NK-92 (cell line): ENCODE data around the gene MME.

ENCODE experiments used
- DNase-seq: peaks from one replicate; lab custom pipeline; 2025; ENCODE audit not compliant: unreplicated experiment; lab: John Stamatoyannopoulos, UW

The MME gene

DNA sequence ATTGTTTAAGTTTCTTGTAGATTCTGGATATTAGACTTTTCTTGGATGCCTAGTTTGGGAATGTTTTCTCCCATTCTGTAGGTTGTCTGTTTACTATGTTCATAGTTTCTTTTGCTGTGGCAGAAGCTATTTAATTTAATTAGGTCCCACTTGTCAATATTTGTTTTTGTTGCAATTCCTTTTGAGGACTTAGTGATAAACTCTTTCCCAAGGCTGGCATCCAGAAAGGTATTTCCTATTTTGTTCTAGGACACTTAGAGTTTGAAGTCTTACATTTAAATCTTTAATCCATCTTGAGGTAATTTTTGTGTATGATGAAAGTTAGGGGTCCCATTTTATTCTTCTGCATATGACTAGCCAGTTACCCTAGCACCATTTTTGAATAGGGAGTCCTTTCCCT is 54.9 kb downstream of the MME start:
- DNase-seq, result no peak

DNA sequence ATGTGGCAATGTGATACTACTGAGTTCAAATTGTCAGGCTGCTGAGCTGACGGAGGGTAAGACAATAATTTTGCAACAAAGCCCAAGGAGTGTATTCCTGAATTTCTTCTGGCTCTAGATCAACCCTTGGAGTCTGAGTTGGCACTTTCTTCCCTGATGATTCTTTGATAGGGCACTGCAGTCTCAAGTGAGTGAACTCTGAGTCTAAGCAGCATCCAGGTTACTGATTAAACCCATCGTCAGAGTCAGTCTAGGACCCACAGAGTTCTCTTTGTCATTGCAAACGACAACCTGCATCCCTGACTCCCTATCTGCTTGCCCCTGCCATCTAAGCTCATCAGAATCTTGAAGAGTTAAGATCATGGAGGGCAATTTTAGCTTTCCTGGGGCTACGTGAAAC is 58.6 kb downstream of the MME start:
- DNase-seq, result no peak

DNA sequence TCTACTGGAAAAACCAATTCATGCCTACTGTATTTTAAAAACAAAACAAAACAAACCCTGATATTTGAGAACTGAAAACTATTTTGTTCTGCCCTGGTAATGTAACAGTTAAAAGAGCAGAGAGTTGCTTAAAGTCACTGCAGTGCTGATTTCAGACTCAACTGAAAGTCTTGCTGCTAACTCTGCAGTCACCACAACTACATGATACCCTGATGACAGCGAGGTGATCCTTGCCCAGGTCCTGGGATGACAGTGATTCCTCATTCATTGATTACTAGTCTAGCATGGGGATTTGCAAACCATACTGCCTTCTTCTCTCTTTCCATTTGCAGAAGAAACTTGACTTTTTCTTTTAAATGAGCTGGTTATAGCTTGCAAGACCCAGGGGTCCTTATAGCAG is 67.5 kb downstream of the MME start:
- DNase-seq, result no peak

DNA sequence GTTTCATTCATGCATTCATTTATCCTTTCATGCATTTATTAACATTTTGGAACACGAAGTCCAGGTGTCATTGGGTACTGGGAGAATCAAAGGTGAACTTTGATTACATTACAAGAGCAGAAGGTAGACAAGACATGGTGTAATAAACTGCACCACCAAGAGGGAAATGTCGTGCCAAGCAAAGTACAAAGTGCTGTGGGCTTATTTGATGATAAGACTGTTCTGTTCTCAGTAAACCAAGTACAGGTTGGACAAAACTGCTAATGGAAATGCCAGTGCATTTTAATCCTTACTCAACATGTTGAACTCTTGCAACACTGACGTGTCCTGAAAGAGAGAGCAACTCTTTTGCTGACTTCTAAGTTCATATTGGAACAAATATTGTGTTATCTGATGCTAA is 69.4 kb downstream of the MME start:
- no peak for DNase-seq

DNA sequence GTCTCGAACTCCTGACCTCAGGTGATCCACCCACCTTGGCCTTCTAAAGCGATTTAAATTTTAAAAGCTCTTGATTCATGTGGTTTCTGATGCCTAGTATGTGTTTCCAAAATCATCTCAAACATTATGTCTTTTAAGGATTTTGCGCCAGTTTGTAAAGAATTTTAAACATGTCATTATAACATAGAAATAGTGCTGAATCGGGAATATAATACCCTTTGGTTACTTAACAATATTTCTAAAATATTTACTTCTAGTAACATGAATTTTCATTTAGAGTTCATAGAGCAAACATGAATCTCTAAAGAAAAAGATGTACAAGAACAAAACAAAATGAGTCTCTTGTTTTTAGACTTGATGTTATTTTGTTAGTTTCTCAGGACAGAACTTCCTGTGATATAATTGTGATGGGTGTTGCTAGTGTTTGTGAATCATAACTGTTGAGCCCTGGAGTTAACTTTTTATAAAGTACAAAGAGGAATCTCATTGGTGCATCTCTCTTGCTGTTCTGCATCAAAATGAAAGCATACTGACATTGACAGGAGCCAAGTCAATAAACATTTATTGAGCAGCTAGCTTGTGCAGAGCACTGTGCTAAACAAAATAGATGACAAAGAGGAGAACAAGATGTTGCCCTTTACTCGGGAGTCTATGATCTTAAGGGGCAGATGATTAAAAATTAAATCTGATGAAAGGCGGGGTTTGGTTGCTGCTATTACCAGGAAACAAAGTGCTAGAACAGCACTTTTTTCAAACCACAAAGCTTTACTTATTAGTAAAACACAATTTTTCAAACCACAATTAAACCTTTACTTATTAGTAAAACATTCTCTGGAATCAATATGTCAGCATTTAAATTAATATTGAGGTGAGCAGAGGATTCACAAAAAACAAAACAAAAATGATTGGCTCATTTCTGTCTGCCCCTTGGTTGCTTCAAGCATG is 73.4 kb downstream of the MME start:
- DNase-seq, result no peak

DNA sequence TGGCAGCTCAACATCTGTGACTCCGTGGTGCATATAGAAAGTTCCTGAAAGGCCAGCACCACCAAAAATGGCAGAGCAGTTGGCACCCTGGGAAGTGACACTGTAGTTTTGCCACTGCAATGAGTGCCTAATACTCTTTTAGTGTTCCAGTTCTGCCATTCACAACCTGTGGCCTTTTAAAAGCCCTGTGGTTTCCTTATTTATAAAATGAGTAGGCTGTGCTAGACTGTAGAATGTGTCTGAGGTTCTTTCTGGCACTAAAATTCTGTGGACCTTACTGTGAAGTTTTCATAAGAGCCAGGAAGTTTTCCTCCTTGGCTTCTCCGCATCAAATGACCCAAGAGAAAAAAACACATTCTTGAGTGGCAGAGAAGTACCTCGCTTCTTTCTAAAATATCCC is 74.1 kb downstream of the MME start:
- DNase-seq, result no peak

DNA sequence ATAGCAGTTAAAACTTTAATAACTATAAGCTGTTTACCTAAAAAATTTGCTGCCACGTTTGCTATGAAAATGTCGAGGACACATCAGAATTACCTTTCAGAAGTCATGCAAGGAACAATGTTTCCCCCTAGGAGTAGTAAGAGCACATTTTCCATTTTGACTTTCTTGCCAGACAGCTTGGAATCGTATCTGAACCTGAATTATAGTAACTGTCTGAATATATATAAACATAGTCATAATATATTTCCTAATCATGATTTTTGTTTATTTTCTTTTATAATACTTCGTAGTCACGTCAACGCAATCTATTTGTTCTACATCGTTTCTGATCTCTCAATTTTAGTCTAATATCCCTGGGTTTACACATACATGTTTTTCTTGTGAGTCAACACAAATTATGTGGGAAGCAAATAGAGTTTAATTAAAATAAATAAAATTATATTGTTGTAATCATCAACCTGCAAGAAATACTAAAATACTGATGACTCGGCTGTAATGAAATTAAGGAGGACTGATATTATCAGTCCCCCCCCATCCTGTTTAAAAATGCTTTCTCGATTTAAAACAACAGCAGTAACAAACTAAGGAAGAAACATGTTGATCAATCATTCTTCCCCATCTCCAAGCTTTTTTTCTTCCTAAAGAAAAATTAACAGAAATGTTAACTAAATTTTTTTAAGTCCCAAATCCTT is 78.4 kb downstream of the MME start:
- no peak for DNase-seq

DNA sequence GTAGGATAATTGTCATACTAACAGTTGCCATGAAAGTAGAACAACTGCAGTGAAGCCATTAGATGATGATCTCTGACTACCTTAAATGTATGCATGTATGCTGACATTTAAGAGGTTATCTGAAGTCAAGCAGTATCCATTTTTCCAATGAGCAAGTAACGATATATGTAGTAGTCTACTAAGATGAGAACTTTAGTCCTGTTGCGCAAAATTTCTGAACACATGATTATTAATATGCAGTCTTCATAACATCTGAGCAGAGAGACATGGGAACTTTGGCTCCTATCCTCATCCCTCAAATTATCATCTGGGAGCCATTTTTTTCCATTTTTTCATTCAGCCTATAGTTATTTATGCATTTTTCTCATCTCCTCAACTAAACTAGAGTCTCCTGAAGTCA is 79.2 kb downstream of the MME start:
- DNase-seq, result no peak

DNA sequence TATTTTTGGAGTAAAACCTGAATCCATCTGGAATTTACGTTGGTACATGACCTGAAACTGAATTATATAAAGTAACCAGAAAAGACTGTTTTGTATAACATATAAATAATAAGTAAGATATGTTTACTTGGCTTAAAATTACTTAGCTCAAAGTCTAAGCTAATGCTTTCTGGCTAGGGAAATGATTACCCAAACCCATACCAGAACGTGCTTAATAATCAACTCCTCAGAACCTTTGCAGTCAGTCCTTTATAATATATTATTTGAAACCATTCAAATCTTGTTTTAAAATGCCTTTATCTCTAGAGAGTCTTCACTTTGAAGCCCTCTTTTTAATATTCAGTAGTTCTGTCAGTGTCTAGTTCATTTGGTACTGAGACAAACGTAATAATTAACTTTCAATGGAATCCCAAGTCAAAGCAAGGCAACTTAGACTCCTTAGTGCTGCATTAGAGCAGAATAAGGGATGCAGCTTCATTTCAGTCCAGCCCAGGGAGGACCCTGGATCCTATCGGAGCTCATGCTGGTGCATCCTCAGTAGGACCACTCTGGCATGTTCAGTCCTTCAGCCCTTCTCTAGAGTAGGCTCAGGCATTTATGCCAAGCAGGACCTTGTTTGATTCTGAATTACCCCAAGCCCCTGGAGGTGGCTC is 81.6 kb downstream of the MME start:
- no peak for DNase-seq

DNA sequence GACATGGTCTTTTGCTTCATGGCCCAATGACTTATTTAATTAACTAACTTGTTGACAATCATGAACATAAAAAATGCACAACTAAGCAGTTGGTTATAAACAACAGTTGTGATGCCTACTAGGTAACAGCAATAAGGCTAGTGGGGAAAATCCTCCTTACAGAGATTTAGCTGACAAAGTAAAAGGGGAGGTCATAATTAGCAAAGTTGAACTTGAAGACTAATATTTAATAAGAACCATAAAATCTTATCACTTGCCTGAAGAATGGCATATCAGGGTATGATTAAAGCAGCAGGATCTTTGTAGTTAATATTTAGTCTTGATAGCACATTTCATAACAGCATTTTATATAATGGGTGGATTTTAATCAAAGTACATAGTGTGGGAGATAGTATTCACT is 84.2 kb downstream of the MME start:
- DNase-seq, result no peak

DNA sequence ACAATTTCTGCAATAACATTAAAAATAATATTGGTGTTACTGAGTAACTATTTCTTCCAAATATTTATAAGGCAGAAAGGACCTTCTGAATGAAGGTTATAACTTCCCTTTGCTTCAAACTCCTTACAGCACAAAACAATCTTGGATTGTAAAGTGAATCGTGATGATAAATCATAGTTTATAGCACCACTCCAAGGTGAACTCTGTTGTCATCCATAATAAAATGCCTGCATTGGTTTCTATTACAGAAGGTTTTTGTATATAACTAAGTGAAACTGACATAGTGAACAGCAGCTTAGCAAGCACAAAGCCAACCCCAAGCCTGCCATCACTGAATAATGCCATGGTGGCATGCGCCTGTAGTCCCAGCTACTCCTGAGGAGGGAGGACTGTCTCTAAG is 86.3 kb downstream of the MME start:
- DNase-seq, result no peak

DNA sequence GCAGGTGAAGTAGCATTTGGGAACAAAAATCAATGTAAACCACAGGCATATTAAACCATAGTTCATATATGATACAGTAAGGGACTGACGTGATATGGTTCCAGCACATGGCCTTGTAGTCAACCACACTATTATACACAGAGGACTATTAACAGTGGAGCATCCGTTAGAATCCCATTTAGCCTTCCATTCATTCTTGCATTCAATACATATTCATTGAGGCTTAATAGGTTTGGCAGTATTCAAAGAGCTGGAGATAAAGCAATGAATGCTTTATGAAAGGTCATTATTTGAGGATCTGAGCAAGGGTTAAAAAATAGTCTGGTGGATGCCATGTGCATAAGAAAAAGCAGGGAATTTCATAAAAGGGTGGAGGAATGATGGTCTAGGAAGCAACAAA is 89.1 kb downstream of the MME start:
- DNase-seq, result no peak

DNA sequence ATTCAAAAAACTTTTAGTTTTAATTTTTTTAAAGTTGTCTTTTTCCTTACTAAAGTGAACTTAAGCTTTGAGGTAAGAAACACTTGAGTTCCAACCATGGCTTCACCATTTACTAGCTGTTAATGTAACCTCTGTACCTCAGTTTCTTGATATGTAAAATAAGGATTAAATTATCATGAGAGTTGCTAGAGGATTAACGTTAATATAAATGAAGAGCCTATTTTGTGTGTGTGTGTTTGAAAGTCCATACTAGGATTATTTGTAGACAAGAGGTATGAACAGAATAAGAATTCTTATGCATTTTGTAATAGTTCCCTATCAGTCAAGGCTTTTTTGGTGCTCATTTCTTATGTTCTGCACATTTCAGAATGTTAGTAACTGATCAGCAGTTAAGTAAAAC is 93.7 kb downstream of the MME start:
- DNase-seq, result no peak

DNA sequence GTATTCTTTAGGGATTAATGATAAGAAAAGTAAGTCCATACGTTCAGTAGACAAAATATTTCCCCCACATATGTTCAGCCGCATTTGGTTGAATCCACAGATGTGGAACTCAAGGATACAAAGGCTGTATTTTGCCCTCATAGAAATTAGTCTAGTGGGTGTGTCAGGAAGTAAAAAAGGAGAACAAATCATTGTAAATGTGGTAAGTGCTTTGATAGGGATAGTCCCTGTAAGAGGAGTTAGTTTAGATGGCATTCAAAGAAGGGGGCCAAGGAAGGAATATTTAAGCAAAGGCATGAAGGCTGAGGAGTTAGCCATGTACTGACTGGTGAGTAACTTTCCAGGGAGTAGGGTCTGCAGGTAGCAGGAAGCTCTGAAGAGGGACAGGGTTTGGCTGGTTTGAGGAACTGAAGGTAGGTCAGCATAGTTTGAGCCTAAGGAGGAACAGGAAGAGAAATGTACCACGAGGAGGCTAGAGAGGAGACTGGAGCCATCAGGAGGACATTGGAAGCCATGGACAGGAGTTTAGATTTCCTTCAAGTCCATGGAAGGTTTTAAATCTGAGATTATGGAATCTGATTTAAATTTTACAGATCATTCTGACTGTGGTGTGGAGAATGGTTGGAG is 98.8 kb downstream of the MME start:
- DNase-seq, result no peak

DNA sequence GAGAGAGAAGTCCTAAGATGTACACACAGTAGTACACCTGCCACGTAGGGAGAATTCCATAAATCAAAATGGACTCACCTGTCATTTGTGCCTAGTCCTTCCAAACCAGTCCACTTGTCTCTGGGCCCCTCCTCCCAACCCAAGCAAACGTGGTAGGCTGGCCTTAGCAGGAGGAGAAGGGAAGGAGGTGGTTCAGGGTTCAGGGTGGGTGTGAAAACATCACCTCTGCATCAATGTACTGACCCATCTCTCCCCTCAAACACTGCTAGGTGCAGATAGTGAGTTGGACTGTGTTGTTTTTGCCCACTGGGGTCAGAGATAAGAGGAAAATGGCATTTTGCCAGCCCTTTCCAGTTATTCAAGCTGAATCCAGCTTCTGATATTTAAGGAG is 99.3 kb downstream of the MME start:
- DNase-seq, result no peak

DNA sequence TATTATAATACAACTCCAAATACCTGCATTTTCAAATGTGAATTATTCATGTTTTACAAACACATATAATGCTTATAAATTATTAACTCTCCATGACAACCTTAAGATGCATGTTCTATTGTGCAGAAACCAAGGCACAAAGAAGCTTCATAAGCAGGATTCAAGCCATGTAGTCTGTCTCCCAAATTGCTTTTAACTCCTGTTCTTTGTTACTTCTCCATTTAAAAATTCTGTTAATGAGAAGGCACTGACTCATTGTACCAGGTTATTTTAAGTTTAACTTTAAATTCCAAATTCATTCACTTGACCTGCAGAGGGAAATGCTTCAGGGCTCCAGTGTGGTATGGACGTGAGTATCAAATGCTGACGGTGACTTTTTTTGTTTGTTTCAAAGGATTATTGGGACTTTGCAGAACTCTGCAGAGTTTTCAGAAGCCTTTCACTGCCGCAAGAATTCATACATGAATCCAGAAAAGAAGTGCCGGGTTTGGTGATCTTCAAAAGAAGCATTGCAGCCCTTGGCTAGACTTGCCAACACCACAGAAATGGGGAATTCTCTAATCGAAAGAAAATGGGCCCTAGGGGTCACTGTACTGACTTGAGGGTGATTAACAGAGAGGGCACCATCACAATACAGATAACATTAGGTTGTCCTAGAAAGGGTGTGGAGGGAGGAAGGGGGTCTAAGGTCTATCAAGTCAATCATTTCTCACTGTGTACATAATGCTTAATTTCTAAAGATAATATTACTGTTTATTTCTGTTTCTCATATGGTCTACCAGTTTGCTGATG is 100.0 kb downstream of the MME start:
- no peak for DNase-seq

DNA sequence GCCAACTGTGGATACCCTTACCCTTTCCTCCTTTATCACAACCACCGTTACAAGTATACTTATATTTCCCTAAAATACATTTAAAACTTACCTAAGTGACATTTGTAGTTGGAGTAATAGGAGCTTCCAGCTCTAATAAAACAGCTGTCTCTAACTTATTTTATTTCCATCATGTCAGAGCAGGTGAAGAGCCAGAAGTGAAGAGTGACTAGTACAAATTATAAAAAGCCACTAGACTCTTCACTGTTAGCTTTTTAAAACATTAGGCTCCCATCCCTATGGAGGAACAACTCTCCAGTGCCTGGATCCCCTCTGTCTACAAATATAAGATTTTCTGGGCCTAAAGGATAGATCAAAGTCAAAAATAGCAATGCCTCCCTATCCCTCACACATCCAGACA is 102.3 kb downstream of the MME start:
- DNase-seq, result no peak

DNA sequence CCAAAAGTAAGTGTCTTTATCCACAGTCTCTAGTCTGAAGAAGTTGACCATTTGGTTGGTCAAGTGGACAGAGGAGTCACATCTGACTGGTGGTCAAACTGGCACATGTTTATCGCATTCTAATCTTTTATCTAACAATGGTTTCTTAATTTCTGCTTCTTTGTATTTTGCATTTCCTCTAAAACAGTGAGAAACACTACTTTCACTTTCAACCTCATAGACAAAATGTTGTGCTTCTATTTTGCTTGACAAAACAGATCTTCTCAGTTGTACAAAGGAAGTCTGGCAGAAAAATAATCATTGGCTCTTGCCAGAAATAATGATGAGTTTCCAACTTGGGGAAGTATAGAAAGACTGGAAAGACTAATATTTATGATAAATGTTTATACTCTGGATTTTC is 103.9 kb downstream of the MME start:
- DNase-seq, result no peak

DNA sequence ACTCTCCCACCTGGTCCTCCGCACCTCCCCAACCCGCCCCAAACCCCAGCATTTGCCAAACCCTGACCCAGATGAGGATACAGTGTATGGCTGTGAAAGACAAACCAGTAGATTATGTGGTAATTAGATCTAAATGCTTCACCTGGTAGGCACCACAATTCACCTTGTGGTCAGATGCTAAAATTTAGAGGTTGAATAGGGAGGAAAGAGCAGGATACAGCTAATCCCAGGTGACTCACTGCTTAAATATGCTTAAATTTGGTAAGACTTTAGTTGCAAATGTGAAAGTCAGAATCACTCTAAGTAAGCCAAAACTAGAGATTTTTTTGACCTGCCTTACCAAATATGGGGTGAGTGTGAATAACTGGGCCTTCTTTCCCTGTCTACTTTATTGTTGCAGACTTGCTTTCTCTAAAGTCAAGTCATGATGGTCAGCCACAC is 105.5 kb downstream of the MME start:
- no peak for DNase-seq

DNA sequence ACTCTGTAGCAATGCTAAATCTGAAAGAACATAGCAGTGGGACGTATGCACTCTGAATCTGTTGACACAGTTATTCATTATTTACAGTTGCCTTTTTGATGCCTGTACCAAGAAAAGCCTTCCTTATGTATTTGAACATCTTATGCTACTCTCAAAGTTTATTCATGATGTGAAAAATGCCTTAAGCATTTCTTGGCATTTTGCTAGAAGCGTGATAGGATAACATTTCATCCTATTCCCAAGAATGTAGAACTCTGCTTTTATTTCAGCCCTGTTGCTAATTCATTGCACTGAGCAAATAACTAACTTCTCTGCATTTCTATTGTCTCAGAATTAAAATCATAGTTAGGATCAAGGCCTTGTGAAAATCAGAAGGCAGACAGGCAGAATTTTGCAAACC is 107.9 kb downstream of the MME start:
- DNase-seq, result no peak

DNA sequence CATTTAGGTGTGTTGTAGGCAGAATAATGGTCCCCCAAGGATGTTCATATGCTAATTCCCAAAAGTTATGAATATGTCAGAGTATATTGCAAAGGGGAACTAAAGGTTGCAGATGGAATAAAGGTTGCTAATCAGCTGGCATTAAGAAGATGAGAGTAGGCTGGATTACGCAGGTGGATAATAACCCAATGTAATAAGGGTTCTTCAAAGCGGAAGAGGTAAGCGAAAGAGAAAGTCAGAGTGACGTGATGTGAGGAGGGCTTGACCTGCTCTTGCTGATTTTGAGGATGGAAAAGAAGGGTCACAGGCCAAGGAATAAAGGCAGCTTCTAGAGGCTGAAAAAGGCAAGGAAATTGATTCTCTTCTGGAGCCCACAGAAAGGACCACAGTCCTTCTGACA is 109.4 kb downstream of the MME start:
- DNase-seq, result no peak
